Adrenal gland (tissue), 5 donors: Measurements from ENCODE around the gene TTLL10.

Experiments used
- CTCF ChIP-seq, 6 experiments: fragments of 450-650 bp in 4 of 6; fragments of 200-600 bp in 2 of 6; sonication (generic) in 1 of 6; IDR thresholded peaks; 1 replicate in 5 of 6; 2 replicates in 1 of 6; pipeline versions ENCODE4 v1.5.1 to v1.8.0; 2016 to 2021; ENCODE audit warnings: antibody characterized with exemption in 6 of 6, mild to moderate bottlenecking in 2 of 6, moderate library complexity in 1 of 6
- POLR2A ChIP-seq, 2 donors: fragments of 450-650 bp; IDR thresholded peaks; one replicate each; pipeline ENCODE4 v1.6.1; 2017; ENCODE audit warnings: antibody characterized with exemption in 2 of 2, mild to moderate bottlenecking in 2 of 2, moderate library complexity in 1 of 2
- donor health status: DM: no; HTN: no; CAD: no.

- TF ChIP-seq CTCF (IDR thresholded peaks at IDR 0.05) (no peak), POLR2A (IDR thresholded peaks at IDR 0.05) (no peak)
These were observed 19.8 kb upstream of the TTLL10 start for GRCh38 chr1:1153874-1154273.
